HG03469 (cell line): ENCODE measurements around the gene CCDC12.

Experiments
- ATAC-seq: cut with Tn5 transposase; IDR thresholded peaks from one replicate; pipeline ENCODE4 v1.9.1; 2021; ENCODE audit warnings: mild to moderate bottlenecking, moderate library complexity, moderate number of reproducible peaks; ENCODE audit not compliant: unreplicated experiment

CCDC12 gene

GRCh38 chr3:47008234-47008796 is 31.8 kb upstream of the CCDC12 start:
- no peak for ATAC-seq

GRCh38 chr3:47007482-47008233 is 31.1 kb upstream of the CCDC12 start:
- ATAC-seq, result no peak

- no peak for ATAC-seq
Observed at GRCh38 chr3:47007001-47007400, 30.5 kb upstream of the CCDC12 start.

- ATAC-seq, result no peak
Observed at GRCh38 chr3:47006145-47006651, 29.7 kb upstream of the CCDC12 start.

- no peak for ATAC-seq
Observed at GRCh38 chr3:47005212-47006144, 28.9 kb upstream of the CCDC12 start.

- no peak for ATAC-seq
Observed at GRCh38 chr3:47004369-47005211, 28.0 kb upstream of the CCDC12 start.

GRCh38 chr3:47003461-47004368 is 27.2 kb upstream of the CCDC12 start:
- no peak for ATAC-seq

GRCh38 chr3:47003056-47003410 is 26.5 kb upstream of the CCDC12 start:
- no peak for ATAC-seq

- no peak for ATAC-seq
Observed at GRCh38 chr3:47002171-47003055, 25.9 kb upstream of the CCDC12 start.

GRCh38 chr3:47001731-47002170 is 25.2 kb upstream of the CCDC12 start:
- no peak for ATAC-seq

- no peak for ATAC-seq
Observed at GRCh38 chr3:47000922-47001730, 24.6 kb upstream of the CCDC12 start.

GRCh38 chr3:47000198-47000815 is 23.8 kb upstream of the CCDC12 start:
- no peak for ATAC-seq

GRCh38 chr3:46999516-47000197 is 23.1 kb upstream of the CCDC12 start:
- ATAC-seq, result no peak

- ATAC-seq, result no peak
Observed at GRCh38 chr3:46998852-46999515, 22.4 kb upstream of the CCDC12 start.

- ATAC-seq, result no peak
Observed at GRCh38 chr3:46998121-46998851, 21.7 kb upstream of the CCDC12 start.
